Mesendoderm (in vitro differentiated cells): ENCODE results near the gene UGDH.
"Not testable (repeated sequence)": the region's sequence is repeated elsewhere in the genome, so short reads cannot be mapped to it uniquely, and the experiment has no call there.

Experiments used
- DNase-seq: peaks from one replicate; pipeline ENCODE4 v3.0.0; 2013
- H2AK5ac ChIP-seq: 2 replicates; pipeline ENCODE4 v1.6.1; 2013; ENCODE audit warnings: low read length, inconsistent platforms
- H2BK120ac ChIP-seq: 2 replicates; pipeline ENCODE4 v1.6.1; 2013; ENCODE audit warnings: low read depth, mild to moderate bottlenecking, low read length, moderate library complexity, mixed read lengths
- H2BK15ac ChIP-seq: replicated peaks from 2 replicates; pipeline ENCODE4 v1.6.1; 2013; ENCODE audit warnings: low read depth, mild to moderate bottlenecking, moderate library complexity
- H2BK5ac ChIP-seq: 2 replicates; pipeline ENCODE4 v1.6.1; 2013; ENCODE audit warnings: low read length, inconsistent platforms
- H3K18ac ChIP-seq: 2 replicates; pipeline ENCODE4 v1.6.1; 2013; ENCODE audit warnings: mild to moderate bottlenecking, low read length, mixed read lengths
- H3K23ac ChIP-seq: one replicate; pipeline ENCODE4 v1.6.1; 2013; ENCODE audit warnings: low read length
- H3K27ac ChIP-seq: 2 replicates; pipeline ENCODE4 v1.5.1; 2013; ENCODE audit warnings: low read depth, mild to moderate bottlenecking, inconsistent platforms, low read length, moderate library complexity
- H3K27me3 ChIP-seq: 2 replicates; pipeline ENCODE4 v1.6.1; 2013; ENCODE audit warnings: low read length, control low read depth, mild to moderate bottlenecking, inconsistent platforms; ENCODE audit not compliant: insufficient read depth, poor library complexity
- H3K36me3 ChIP-seq: 2 replicates; pipeline ENCODE4 v1.6.1; 2013; ENCODE audit warnings: low read length, inconsistent platforms; ENCODE audit not compliant: control insufficient read depth, insufficient read depth
- H3K4ac ChIP-seq: one replicate; pipeline ENCODE4 v1.6.1; 2013; ENCODE audit warnings: low read depth, mild to moderate bottlenecking, low read length, moderate library complexity
- H3K4me1 ChIP-seq: 2 replicates; pipeline ENCODE4 v1.6.1; 2013; ENCODE audit warnings: low read depth, low read length, inconsistent platforms; ENCODE audit not compliant: control insufficient read depth
- H3K4me2 ChIP-seq: 2 replicates; pipeline ENCODE4 v1.6.1; 2013; ENCODE audit warnings: low read length
- H3K4me3 ChIP-seq: 2 replicates; pipeline ENCODE4 v1.5.1; 2013; ENCODE audit warnings: mild to moderate bottlenecking, low read length
- H3K56ac ChIP-seq: one replicate; pipeline ENCODE4 v1.6.1; 2013; ENCODE audit warnings: low read length
- H3K79me1 ChIP-seq: 2 replicates; pipeline ENCODE4 v1.6.1; 2013; ENCODE audit warnings: low read length, inconsistent platforms
- H3K79me2 ChIP-seq: 2 replicates; pipeline ENCODE4 v1.6.1; 2013; ENCODE audit warnings: mild to moderate bottlenecking, low read length; ENCODE audit not compliant: control insufficient read depth, insufficient read depth
- H3K9ac ChIP-seq: 2 replicates; pipeline ENCODE4 v1.6.1; 2013; ENCODE audit warnings: low read length, inconsistent platforms
- H4K5ac ChIP-seq: one replicate; pipeline ENCODE4 v1.6.1; 2013; ENCODE audit warnings: low read length
- H4K8ac ChIP-seq: one replicate; pipeline ENCODE4 v1.6.1; 2013; ENCODE audit warnings: low read depth, mild to moderate bottlenecking, control low read depth, low read length, moderate library complexity
- WGBS: extraction: QIAGEN DNeasy Blood & Tissue Kit; methylation state at CpG from one replicate; pipeline ENCODE4 v1.1.7; 2013; ENCODE audit warnings: low lambda C conversion rate, missing lambda C conversion rate; ENCODE audit not compliant: insufficient coverage; ENCODE audit errors: extremely low coverage; 5-methylcytosine and 5-hydroxymethylcytosine counted together

The UGDH gene

GRCh38 chr4:39514266-39514665 lies 13.0 kb downstream of the UGDH start:
- not testable (repeated sequence) for H2AK5ac ChIP-seq, DNase-seq

GRCh38 chr4:39510348-39510929 lies 16.8 kb downstream of the UGDH start:
- Histone ChIP-seq H2BK5ac (no peak overlapping the region), H3K27ac (no peak overlapping the region), H2BK15ac (no peak overlapping the region), H3K56ac (no peak overlapping the region), H3K9ac (no peak overlapping the region), H2AK5ac (no peak overlapping the region), H2BK120ac (no peak overlapping the region), H3K4me1 (no peaks in the 10 kb centered on the region), H3K4me2 (no peak overlapping the region), H3K18ac (no peak overlapping the region), H4K8ac (no peak overlapping the region), H3K23ac (no peak overlapping the region), H4K5ac (no peak overlapping the region), H3K4me3 (no peak overlapping the region), H3K36me3 (peaks cover 6% of the 10 kb centered on the region), H3K27me3 (no peaks in the 10 kb centered on the region), H3K79me1 (peaks cover 2% of the 10 kb centered on the region), H3K4ac (no peak overlapping the region), H3K79me2 (no peaks in the 10 kb centered on the region)
- WGBS = no CpG with 5 or more reads among the region's 5 CpGs
- DNase-seq = no peak

More at GRCh38 chr4:39514266-39514665, 13.0 kb downstream of the UGDH start:
- not testable (repeated sequence) for H3K79me1 ChIP-seq, H3K4ac ChIP-seq, H2BK5ac ChIP-seq, H3K36me3 ChIP-seq, H4K5ac ChIP-seq, H2BK15ac ChIP-seq, H3K4me2 ChIP-seq, H3K4me3 ChIP-seq, H3K79me2 ChIP-seq, H4K8ac ChIP-seq, H3K4me1 ChIP-seq, H3K56ac ChIP-seq, H3K23ac ChIP-seq, H3K9ac ChIP-seq, H3K27ac ChIP-seq, H3K27me3 ChIP-seq, H2BK120ac ChIP-seq, H3K18ac ChIP-seq
- WGBS = no CpG with 5 or more reads among the region's 1 CpG

DNA sequence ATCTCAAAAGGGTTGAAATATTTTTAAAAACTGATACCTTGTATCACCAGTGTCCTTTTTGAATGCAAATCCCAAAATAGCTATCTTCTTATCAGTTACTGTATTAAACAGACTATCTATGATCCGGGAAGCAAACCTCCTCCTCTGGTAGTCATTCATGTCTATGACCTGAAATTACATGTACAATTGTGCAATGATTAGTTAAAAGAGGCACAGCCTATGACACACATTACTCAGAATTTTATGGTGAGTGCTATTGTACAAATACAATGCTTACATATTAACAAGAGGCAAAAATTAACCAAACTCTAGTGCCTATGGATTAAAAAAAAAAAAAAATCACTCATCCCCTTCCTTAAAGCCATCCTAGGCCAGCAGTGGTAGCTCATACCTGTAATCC lies 21.7 kb downstream of the UGDH start:
- no CpG with 5 or more reads among the region's 1 CpG for WGBS
- H3K79me1 ChIP-seq = no peaks in the 10 kb centered on the region
- no peak overlapping the region for H3K4ac ChIP-seq
- peaks cover 8% of the 10 kb centered on the region for H3K36me3 ChIP-seq
- no peak overlapping the region for H3K18ac ChIP-seq
- H3K79me2 ChIP-seq = no peaks in the 10 kb centered on the region
- H4K5ac ChIP-seq = no peak overlapping the region
- no peak overlapping the region for H4K8ac ChIP-seq
- H3K23ac ChIP-seq = no peak overlapping the region
- H3K27me3 ChIP-seq = no peaks in the 10 kb centered on the region
- H2AK5ac ChIP-seq = no peak overlapping the region
- H3K9ac ChIP-seq = no peak overlapping the region
- H2BK120ac ChIP-seq = no peak overlapping the region
- no peak overlapping the region for H2BK15ac ChIP-seq
- H3K4me1 ChIP-seq = no peaks in the 10 kb centered on the region
- no peak overlapping the region for H3K4me3 ChIP-seq
- H3K4me2 ChIP-seq = no peak overlapping the region
- H3K27ac ChIP-seq = no peak overlapping the region
- H3K56ac ChIP-seq = no peak overlapping the region
- no peak for DNase-seq
- no peak overlapping the region for H2BK5ac ChIP-seq

- H4K5ac ChIP-seq = no peak overlapping the region
- no peak for DNase-seq
- H3K27ac ChIP-seq = no peak overlapping the region
- H3K4me3 ChIP-seq = no peak overlapping the region
- no peak overlapping the region for H3K23ac ChIP-seq
- no peaks in the 10 kb centered on the region for H3K79me2 ChIP-seq
- H3K27me3 ChIP-seq = no peaks in the 10 kb centered on the region
- H2BK15ac ChIP-seq = no peak overlapping the region
- H2AK5ac ChIP-seq = no peak overlapping the region
- H3K79me1 ChIP-seq = no peaks in the 10 kb centered on the region
- no peak overlapping the region for H3K9ac ChIP-seq
- H3K36me3 ChIP-seq = peaks cover 5% of the 10 kb centered on the region
- no CpG with 5 or more reads among the region's 2 CpGs for WGBS
- H3K4ac ChIP-seq = no peak overlapping the region
- H4K8ac ChIP-seq = no peak overlapping the region
- H3K4me2 ChIP-seq = no peak overlapping the region
- H3K18ac ChIP-seq = no peak overlapping the region
- no peak overlapping the region for H3K56ac ChIP-seq
- H2BK5ac ChIP-seq = no peak overlapping the region
- no peaks in the 10 kb centered on the region for H3K4me1 ChIP-seq
- H2BK120ac ChIP-seq = no peak overlapping the region
These were observed 22.7 kb downstream of the UGDH start for GRCh38 chr4:39504538-39504937.

- H3K27ac ChIP-seq, H3K56ac ChIP-seq, H3K4me2 ChIP-seq, H3K27me3 ChIP-seq, H2BK15ac ChIP-seq, H3K23ac ChIP-seq, H3K18ac ChIP-seq, H3K36me3 ChIP-seq, H3K4ac ChIP-seq, H4K8ac ChIP-seq, H3K79me2 ChIP-seq, H3K4me1 ChIP-seq, H3K9ac ChIP-seq, H4K5ac ChIP-seq, DNase-seq, H3K79me1 ChIP-seq, H2BK5ac ChIP-seq, H2AK5ac ChIP-seq, H2BK120ac ChIP-seq, H3K4me3 ChIP-seq: not testable (repeated sequence)
- WGBS = no CpG with 5 or more reads among the region's 4 CpGs
These were observed 24.6 kb downstream of the UGDH start for GRCh38 chr4:39502664-39503035.

GRCh38 chr4:39502019-39502663 lies 25.1 kb downstream of the UGDH start:
- Histone ChIP-seq H3K23ac (no peak overlapping the region), H3K4me1 (no peaks in the 10 kb centered on the region), H3K18ac (no peak overlapping the region), H3K27ac (no peak overlapping the region), H3K56ac (no peak overlapping the region), H3K79me2 (no peaks in the 10 kb centered on the region), H2BK5ac (no peak overlapping the region), H3K9ac (no peak overlapping the region), H2AK5ac (no peak overlapping the region), H3K27me3 (no peaks in the 10 kb centered on the region), H3K36me3 (peaks cover 3% of the 10 kb centered on the region), H4K8ac (no peak overlapping the region), H4K5ac (no peak overlapping the region), H3K4ac (no peak overlapping the region), H2BK15ac (no peak overlapping the region), H2BK120ac (no peak overlapping the region), H3K4me2 (no peak overlapping the region), H3K4me3 (no peak overlapping the region), H3K79me1 (no peaks in the 10 kb centered on the region)
- no peak for DNase-seq
